SW 1271 (cell line): ENCODE results near the gene FOXI1.

Source experiments
- DNase-seq, 2 experiments: peaks; one replicate each; lab custom pipeline; 2025; lab: John Stamatoyannopoulos, UW

The FOXI1 gene

DNA sequence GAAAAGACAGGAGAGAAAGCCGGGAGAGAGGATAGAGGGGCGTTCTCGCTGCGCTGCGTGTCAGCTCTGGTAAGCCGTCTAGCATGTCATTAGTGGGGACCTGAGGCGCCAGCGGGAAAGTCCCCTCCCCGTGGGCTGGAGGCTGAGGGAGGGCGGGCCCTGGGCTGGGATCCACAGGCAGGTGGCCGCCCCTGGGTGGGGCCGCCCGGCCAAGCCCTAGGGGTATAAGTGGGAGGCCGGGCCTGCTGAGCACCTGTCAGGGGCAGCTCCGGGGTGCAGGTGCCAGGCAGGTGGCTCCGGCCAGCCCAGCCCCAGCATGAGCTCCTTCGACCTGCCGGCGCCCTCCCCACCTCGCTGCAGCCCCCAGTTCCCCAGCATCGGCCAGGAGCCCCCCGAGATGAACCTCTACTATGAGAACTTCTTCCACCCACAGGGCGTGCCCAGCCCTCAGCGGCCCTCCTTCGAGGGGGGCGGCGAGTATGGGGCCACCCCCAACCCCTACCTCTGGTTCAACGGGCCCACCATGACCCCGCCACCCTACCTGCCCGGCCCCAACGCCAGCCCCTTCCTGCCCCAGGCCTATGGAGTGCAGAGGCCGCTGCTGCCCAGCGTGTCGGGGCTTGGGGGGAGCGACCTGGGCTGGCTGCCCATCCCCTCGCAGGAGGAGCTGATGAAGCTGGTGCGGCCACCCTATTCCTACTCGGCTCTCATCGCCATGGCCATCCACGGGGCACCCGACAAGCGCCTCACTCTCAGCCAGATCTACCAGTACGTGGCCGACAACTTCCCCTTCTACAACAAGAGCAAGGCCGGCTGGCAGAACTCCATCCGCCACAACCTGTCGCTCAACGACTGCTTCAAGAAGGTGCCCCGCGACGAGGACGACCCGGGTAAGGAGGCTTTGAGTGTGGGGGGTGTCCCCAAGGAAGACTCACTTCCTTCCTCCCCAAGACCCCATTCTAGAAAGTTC lies at the start of gene FOXI1:
Gene FOXI1, plus strand, starts transcription at position 256 of the 970 bp plus-strand sequence. Its CDS starts 61 bp downstream, at position 317.
- DNase-seq: no peak

DNA sequence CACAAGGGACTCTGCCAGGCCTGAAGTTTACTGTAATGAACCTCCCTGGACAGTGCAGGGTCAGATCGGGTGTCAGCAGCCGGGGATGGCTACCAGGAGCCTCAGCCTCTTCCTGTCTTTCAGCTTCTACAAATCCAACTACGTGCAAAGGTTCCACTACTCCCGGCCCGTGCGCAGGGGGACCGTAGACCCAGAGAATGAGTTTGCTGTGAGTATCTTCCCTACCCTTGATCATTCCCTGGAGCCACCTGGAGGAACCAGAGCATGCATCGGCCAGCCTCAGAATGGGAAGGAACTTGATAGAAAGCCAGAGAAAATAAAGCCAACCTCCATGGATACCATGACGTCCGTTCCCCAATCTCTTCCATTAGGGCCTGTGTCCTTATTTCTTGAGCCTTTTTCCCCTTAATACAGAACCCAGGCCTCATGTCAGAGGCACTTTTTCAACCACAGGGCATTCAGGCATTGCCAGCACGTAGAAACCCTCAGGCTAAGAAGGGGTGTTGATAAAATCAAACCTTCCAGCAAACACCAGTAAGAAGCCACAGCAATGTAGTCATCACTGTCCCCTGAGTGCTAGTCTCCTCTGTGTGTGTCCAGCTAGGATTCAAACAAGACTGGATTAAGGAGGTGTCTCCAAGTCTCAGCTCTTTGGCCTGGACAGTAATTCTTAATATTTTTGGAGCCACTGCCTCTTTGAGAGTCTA lies 49.0 kb upstream of the FOXI1 start:
- no peak for DNase-seq

DNA sequence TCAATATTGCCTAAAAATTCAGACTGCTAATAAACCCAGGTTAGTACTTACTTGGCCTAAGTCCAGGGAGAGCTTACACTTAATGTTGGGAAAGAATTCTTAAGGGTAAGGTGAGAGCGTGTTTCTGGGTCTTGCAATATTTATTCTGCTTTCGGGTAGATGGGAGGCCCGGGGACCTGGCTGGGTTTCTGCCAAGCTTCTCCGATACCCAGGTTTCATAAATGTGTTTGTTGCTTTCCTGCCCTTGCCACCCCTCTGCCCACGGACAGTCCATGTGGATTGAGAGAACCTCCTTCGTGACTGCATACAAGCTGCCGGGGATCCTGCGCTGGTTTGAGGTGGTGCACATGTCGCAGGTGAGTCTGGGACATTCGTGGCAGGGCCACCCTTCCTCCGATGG lies 48.4 kb upstream of the FOXI1 start:
- no peak for DNase-seq

DNA sequence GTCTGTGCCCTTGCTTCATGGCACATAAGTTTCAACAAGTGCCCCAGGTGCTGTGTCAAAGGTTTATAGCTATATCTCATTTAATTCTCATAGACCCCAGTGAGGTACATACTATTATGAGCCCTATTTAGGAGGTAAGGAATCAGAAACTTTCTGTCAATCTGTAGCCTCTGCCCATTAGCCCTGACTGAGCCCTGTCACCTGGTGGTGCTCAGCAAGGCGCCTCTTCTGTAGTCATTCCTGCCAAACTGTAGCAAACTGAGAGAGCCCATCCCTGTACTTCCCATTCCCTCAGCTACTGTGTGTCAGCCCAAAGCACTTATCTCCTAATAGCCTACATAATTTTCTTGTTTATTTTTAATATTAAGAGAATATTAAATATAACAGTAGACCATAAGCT lies 46.5 kb upstream of the FOXI1 start:
- no peak for DNase-seq

DNA sequence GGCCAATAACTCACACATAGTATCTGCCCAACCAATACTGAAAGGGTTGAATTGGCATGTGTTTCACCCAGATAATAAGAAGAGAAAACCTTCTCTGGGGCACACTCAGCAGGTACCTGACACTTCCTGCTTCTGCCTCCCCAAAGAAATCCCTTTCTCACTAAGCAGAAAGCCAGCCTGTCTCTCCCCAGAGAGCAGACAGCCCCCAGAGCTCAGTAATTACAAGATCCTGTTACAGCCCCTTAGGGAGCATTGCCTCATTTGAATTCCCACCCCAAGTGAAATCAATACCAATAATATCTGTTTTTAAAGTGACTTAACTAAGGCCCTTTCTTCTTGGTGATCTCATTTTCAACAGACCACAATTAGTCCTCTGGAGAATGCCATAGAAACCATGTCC lies 38.5 kb upstream of the FOXI1 start:
- DNase-seq: no peak

DNA sequence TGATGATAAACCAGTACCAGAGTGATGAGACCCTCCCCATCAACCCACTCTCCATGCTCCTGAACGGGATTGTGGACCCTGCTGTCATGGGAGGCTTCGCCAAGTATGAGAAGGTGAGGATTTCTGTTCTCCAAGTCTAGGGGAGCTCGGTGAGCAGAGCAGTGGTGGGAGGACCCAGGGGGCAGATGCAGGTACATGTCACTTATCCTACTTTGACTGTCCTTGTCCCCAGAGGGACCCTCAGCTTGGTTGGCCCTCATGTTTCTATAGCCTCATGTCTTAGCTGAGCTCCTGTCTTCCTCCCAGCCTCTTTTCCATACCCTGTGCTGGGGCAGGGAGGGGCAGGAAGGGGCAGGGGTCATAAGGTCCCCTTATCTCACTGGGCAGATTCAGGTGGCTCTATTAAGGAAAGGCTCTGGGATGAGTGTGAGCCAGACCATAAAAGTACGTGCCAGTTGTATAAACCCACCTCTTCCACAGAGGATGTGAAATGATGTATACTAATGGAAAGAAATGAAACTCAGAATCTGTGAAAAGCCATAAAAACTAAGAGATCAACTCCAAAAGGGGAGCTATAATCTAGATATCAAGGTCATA lies 38.0 kb upstream of the FOXI1 start:
- no peak for DNase-seq

DNA sequence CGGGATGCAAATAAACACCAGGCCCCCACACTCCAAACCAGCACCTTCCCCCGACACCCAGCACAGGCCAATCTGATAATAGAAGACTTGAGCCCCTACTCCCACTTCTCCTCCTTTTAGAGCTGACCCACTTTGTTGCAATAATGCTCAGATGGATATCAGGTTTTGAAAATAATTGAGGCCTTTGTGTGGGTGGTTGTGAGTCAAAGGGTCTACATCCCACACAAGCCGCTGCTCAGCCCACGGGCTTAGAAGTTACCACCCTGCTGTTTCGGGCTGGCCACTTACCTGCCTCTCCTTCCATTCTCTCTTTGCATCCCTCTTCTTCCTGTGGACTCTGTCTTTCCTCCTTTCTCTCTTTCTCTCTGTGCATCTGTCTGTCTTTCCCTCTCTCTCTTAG lies 36.2 kb upstream of the FOXI1 start:
- DNase-seq: no peak

DNA sequence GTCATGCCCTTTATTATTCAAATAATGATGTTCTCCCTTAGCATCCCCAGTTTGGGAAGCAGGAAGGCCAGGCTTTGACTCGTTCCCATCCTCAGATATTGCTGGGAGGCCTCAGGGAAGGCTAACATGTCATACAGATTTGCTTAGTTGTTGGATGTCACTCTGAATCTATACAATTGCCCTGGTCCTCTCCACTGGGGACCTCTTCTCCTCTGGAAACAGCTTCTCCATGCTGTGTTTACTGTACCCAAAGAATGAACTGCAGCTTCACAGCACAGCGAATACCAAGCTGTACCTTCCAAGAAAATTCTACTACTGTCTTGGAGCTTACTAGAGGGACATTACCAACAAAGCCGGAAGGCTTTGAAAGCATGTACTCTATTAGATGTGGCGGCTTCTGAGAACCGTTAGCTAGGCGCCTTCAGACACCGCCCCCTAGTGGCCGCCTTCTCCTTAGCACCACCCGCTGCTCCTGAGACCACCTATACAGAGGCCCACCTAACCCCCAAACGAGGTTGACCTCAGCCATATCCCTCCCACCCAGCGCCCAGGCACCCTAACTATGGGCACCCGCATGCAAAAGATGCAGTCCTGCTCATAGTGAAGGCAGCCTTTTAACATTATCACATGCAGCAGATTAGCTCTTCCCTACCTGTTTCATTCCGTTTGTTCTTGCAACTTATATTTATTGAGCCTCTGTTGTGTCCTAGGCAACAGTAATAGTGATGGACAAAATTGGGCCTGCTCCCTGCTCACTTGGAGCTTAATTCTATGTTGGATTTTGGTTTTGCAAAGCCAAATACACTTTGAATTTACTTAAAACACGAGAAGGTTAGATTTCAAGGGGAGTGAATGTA lies 34.9 kb upstream of the FOXI1 start:
- peak in 1 of 2 experiments; percentile 33 for DNase-seq

DNA sequence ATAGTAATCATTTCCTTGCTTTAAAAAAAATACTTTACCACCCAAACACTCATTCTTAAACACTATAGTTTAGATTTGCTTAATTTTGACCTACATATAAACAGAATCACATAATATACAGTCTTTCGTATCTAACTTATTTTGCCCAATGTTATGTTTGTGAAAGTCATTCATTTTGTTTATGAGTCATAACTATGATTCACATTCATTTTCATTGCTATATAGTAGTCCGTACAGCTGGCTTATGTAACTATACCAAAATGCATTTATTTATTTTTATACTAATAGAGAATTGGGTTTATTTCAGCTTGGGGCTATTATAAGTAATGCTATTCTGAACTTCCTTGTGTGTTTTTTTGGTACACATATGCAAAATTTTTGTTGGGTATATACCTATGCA lies 33.9 kb upstream of the FOXI1 start:
- no peak for DNase-seq

DNA sequence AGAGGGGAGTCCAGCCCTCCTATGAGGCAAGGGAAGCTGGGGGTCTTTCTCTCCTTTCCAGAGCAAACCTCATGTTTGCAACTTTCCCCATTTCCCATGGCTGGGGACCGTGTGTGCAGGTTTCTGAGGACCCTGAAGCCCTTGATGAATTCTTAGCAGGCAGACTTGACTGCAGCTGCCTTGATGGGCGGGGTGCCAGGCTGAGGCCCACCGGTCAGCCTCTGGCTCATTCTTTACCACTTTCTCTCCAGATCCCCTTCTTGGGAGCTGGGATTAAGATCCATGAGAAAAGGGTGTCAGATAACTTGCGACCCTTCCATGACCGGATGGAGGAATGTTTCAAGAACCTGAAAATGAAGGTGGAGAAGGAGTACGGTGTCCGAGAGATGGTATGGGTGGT lies 30.0 kb upstream of the FOXI1 start:
- no peak for DNase-seq

DNA sequence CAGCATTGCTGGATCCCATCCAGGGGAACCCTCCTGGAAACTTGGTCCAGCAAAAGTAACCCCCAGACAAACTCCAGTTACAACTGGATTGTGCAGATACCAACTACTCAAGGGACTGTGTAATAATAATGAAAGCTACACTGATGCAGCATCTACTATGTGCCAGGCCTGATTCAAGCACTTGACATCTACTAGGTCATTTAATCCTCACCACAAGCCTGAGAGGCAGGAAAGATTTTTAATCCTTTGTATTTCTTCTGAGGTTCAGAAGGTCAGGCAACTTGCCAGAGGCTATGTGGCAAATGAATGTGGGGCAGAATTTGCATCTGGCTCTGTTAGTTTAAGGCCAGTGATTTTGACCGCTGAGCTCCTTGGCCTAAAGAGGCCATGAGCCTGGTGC lies 29.5 kb upstream of the FOXI1 start:
- no peak for DNase-seq

DNA sequence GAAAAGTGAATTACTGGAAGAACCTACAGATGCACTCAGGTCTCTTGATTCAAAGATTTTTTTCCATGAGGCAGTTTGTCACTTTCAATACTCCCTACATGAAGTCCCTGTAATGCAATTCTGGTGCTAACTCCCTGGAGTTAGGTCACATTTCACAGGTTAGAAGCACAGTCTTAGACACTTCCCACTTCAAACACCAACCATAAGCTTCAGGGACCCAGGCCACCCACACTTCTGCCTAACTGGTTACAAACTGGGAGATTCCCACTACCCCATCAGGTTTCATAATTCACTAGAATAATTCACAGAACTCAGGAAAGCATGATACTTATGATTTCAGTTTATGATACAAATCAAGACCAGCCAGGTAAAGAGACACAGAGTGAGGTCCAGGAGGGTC lies 29.0 kb upstream of the FOXI1 start:
- DNase-seq: no peak

DNA sequence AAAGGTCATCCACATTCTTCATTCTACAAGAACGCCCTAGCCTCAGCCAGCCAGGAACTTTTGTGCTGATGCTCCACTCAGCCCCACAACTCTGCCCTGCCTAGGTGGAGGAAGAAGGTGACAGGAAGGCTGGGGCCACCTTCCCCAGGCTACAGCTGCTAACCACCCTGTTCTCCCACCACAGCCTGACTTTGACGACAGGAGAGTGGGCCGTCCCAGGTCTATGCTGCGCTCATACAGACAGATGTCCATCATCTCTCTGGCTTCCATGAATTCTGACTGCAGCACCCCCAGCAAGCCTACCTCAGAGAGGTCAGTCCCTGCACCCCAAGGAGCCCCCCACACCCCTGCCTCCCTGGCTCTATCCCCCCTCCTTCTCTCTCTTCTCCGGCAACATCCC lies 28.2 kb upstream of the FOXI1 start:
- DNase-seq: no peak

DNA sequence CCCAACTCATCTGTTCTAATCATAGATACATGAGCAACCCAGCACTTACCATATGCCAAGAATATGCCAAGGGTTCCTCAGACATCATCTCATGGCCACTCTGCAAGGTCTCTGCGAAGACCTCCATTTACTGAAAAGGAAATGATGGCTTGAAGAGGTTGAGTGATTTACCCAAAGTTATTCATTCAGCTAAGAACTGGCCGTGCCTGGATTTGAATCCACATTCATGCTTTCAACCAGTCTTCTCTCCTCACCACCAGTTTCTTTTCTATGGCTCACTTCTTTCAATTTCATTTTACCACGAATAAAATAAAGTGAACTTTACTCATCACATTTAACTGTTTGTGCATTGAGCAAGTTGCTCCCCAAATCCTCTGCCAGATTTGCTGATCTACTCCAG lies 27.2 kb upstream of the FOXI1 start:
- no peak for DNase-seq

DNA sequence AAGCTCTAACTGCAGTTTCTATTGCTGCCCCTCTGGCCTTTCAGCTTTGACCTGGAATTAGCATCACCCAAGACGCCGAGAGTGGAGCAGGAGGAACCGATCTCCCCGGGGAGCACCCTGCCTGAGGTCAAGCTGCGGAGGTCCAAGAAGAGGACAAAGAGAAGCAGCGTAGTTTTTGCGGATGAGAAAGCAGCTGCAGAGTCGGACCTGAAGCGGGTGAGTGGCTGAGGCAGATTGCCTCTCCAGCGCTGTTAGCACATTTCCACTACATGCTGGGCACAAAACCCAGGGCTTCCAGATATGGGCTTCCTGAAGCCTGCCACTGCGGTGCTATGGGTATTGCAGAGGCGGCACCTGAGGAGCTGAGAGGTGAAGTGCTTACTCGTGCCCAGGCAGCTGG lies 26.8 kb upstream of the FOXI1 start:
- DNase-seq: no peak

DNA sequence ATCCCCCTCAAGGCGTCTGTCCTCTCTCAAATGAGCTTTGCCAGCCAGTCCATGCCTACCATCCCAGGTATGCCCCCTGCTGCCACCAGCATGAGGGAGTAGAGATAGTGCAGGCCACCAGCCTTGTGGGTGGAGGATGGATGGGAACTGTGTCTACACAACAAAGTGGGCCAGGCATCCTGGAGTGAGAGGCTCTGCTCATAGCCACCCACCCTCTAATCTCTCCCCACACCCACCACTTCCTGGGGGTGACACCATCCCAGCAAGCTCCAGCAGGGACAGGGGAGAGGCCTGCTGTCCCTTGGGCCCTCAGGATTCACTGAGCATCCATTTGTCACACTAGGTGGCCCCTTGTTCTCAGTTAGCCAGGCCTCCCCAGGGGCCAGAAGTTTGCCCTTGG lies 25.5 kb upstream of the FOXI1 start:
- DNase-seq: no peak

DNA sequence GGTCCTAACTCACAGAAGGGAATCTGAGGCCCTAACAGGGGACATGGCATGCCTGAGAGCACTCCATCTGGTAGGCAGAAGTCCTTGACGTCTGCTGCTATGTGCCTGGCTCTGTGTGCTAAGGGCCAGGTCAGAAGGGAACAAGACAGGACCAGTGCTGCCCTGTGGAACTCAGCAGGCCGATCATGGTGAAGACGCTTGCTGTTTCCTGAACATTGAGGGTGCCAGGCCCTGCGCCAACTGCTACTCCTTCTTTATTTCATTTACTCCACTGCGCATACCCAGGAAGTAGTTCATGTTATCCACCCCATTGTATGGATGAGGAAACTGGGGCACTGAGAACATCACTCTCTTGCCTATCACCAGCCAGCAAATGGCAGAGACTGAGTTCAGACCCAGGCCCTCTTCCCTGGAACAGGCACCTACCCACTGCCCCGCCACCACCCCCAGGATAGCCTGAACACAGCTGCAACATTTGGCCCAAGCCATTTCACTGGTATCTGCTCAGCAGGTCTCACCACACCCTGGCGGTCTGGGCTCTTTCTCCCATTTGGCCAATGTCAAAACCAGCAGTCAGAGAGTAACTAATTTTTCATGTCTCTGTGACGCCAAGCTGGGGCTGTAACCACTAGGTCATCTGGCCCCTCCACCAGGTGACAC lies 24.8 kb upstream of the FOXI1 start:
- no peak for DNase-seq

DNA sequence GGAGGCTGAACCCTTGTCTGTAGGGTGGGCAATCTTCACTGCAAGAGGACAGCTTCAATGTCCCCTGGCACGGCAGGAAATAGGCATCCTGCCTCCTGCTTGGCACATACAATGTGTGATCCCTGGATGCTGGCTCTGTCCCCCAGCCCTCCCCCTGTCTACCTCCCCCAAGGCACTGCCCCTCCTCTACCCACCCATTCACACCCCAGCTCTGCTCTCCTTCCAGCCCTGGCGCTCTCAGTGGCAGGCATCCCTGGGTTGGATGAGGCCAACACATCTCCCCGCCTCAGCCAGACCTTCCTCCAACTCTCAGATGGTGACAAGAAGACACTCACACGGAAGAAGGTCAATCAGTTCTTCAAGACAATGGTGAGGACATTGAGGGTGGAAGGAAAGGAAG lies 24.1 kb upstream of the FOXI1 start:
- no peak for DNase-seq

DNA sequence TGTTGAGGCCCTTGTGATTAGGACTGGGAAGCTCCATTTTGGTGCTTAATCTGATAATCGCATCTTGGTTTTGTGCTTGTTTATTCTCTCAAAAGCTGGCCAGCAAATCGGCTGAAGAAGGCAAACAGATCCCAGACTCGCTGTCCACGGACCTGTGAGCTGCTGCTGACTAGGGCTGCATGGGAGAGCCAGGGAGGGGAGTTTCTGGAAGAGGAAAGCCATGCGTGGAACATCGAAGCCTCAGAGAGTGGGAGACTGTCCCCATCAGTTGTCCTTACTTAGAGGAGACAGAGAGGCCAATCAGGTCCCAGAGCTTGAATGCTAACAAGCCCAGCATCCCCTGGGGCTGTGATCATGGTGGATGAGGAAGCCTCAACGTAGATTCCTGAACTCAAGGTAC lies 23.0 kb upstream of the FOXI1 start:
- DNase-seq: no peak

DNA sequence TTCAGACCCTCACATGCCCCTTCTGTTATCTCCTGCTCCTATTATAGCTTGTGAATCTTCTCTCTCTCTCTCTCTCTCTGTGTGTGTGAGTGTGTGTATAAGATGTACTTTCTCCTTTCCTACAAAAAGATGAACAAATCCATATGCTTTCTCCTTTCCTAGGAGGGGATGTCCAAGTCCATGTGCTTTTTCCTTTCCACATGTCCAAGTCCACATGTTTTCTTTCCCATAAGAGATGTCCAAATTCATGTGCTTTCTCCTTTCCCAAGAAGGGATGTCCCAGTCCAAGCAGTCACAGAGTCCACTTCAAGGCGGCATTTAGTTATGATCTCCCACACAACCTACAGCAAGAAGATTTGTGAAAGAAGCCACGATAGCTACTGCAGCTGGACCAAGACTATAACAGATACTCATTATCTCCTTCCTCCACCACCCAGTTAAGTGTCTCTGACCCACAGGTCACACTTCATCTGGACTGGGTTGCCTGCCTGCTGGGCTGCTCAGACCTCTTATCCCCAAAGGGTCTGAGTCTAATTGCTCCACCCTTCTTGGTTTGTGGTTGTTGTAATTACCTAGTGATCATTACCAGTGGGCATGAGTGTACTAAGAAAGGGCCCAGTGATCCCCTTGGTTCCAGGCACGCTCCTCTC lies 18.4 kb upstream of the FOXI1 start:
- no peak for DNase-seq
